ENCODE data around the gene CACNA1C. TPM values are rescaled to one million over a fixed set of nuclear protein-coding genes. Genes with fewer than 3 reads are reported as not detected.
A peak's percentile ranks its signal among the peaks of the same experiment; 100 is the strongest.

CACNA1C gene
- total and polyA plus RNA-seq, 2 of the 4 experiments (the other 2 are of a cell fraction), result 1.6 to 2.6 TPM

- no CpG with 5 or more reads among the region's 5 CpGs for WGBS, 2 experiments (ENCODE audit: extremely low coverage in 2 of 2, insufficient read length in 1 of 2)
- DNase-seq (peak; percentile 96), ATAC-seq (ENCODE audit: low read depth) (peak; percentile 68)
- Histone ChIP-seq H3K9me3 (ENCODE audit: control insufficient read depth, insufficient read depth, low read length) (no peaks in the 10 kb centered on the region), H3K27me3 (ENCODE audit: control insufficient read depth, insufficient read depth, low read length) (no peaks in the 10 kb centered on the region), H3K23ac (ENCODE audit: low read depth, low read length) (no peak overlapping the region), H3K36me3 (ENCODE audit: control insufficient read depth, insufficient read depth, low read length) (no peaks in the 10 kb centered on the region), H3K9me1 (ENCODE audit: insufficient read depth, low read length) (peaks cover 49% of the 10 kb centered on the region), H3K4me1 (ENCODE audit: control insufficient read depth, insufficient read depth, low read length) (peaks cover 46% of the 10 kb centered on the region), H3K27ac (ENCODE audit: insufficient read depth, low read length) (0 out of 2 replicates have a peak overlapping the region, but pooled peaks have one; percentile 31), H4K91ac (ENCODE audit: insufficient read depth, low read depth, low read length) (0 out of 2 replicates have a peak overlapping the region, but pooled peaks have one; percentile 35), H3K4me3 (ENCODE audit: insufficient read depth, low read depth, low read length) (no peak overlapping the region), H3K4me2 (ENCODE audit: low read depth, low read length) (peak overlapping the region; percentile 49; the same call in 1 of the 2 replicates), H4K8ac (ENCODE audit: low read depth in 2 of 2, low read length in 2 of 2) (peak overlapping the region in 1 of 2 experiments; percentile 20; a peak in 1 of 4 replicates), H2BK15ac (ENCODE audit: low read depth, low read length) (peak overlapping the region; percentile 10; the same call in 2 of the 3 replicates), H4K20me1 (ENCODE audit: insufficient read depth, low read length) (no peaks in the 10 kb centered on the region), H2BK20ac (ENCODE audit: low read depth, low read length) (peak overlapping the region; percentile 65; the same call in 1 of the 2 replicates), H2BK120ac (ENCODE audit: low read depth, low read length) (peak overlapping the region; percentile 66), H3K56ac (ENCODE audit: extremely low read depth, insufficient read depth, low read length) (no peak overlapping the region), H4K5ac (ENCODE audit: low read depth, low read length) (no peak overlapping the region), H3K79me1 (ENCODE audit: low read depth in 1 of 2, low read length in 2 of 2) (peaks cover 2 to 55% of the 10 kb centered on the region in 2 experiments), H2BK5ac (ENCODE audit: low read depth, low read length, poor library complexity, severe bottlenecking) (peak overlapping the region; percentile 84), H3K9ac (ENCODE audit: low read depth, low read length) (no peak overlapping the region), H2AK9ac (replicated peaks; ENCODE audit: low read depth, low read length, poor library complexity) (no peak overlapping the region), H3K14ac (replicated peaks; ENCODE audit: low read depth, low read length) (peak overlapping the region; percentile 23; the same call in 1 of the 2 replicates), H3K18ac (ENCODE audit: low read depth, low read length) (peak overlapping the region; percentile 37; the same call in 1 of the 2 replicates), H2AK5ac (ENCODE audit: low read depth, low read length) (peak overlapping the region; percentile 68; the same call in 1 of the 2 replicates), H3K4ac (ENCODE audit: low read depth, low read length) (peak overlapping the region; percentile 59; the same call in 1 of the 2 replicates), H2AFZ (replicated peaks; ENCODE audit: low read length, poor library complexity) (no peak overlapping the region)
- in situ Hi-C loops (cut with MboI; ENCODE audit: low sequenced_read_pairs), result no loop called here
- BruUV-seq (replicated peaks), result no TSS peak
- ChIA-PET CTCF (interaction anchor here (0.6 kb wide), 1 partner anchor 29 kb away, joined by 5 read pairs; no protein-coding TSS in a partner anchor), POLR2A (ENCODE audit: unreplicated experiment) (no interaction called here)
- TF ChIP-seq POLR2A (IDR thresholded peaks at IDR 0.05; ENCODE audit: low read depth, low read length) (no peak), USF2 (IDR thresholded peaks at IDR 0.05; ENCODE audit: low read depth, low read length) (no peak), FOS (IDR thresholded peaks at IDR 0.05; ENCODE audit: low read depth, low read length) (peak; percentile 83), CEBPB (IDR thresholded peaks at IDR 0.05; ENCODE audit: low read depth, low read length) (peak; percentile 96), RCOR1 (IDR thresholded peaks at IDR 0.05; ENCODE audit: insufficient replicate concordance, low read length) (no peak), SMC3 (IDR thresholded peaks at IDR 0.05; ENCODE audit: low read depth, low read length) (no peak), NFE2L2 (IDR thresholded peaks at IDR 0.05; ENCODE audit: low read depth, low read length) (peak; percentile 68)
- dilution Hi-C loops (cut with HindIII; ENCODE audit: low sequenced_read_pairs, unreplicated experiment), result no loop called here
- intact Hi-C loops (cut with micrococcal nuclease), result no loop called here
Observed at GRCh38 chr12:2338991-2339431, 286.2 kb downstream of the CACNA1C start.

Measured in IMR-90 (cell line).